ENCODE results near the gene PEX13.
"Not testable (repeated sequence)": the region's sequence is repeated elsewhere in the genome, so short reads cannot be mapped to it uniquely, and the experiment has no call there.

PEX13 gene

GRCh38 chr2:61011678-61012077 lies 5.8 kb upstream of the PEX13 start:
- no peak for TF ChIP-seq CTCF (IDR thresholded peaks at IDR 0.05; ENCODE audit: insufficient read depth, missing control alignments)
- FAIRE-seq (no peak), DNase-seq (ENCODE audit: insufficient read length, low spot score) (no peak)

- FAIRE-seq; DNase-seq (ENCODE audit: insufficient read length, low spot score): not testable (repeated sequence)
Observed at GRCh38 chr2:61012303-61012702, 5.2 kb upstream of the PEX13 start.

- FAIRE-seq (no peak), DNase-seq (ENCODE audit: insufficient read length, low spot score) (no peak)
- no peak for TF ChIP-seq CTCF (IDR thresholded peaks at IDR 0.05; ENCODE audit: insufficient read depth, missing control alignments)
Observed at GRCh38 chr2:61013382-61013781, 4.1 kb upstream of the PEX13 start.

- DNase-seq (ENCODE audit: insufficient read length, low spot score): no peak
- no peak for TF ChIP-seq CTCF (IDR thresholded peaks at IDR 0.05; ENCODE audit: insufficient read depth, missing control alignments)
- no peak for FAIRE-seq
Observed at GRCh38 chr2:61014763-61015162, 2.8 kb upstream of the PEX13 start.

GRCh38 chr2:61015976-61016375 lies 1.5 kb upstream of the PEX13 start:
- DNase-seq (ENCODE audit: insufficient read length, low spot score) (no peak), FAIRE-seq (no peak)
- TF ChIP-seq CTCF (IDR thresholded peaks at IDR 0.05; ENCODE audit: insufficient read depth, missing control alignments): no peak

GRCh38 chr2:61016392-61017002 lies 1.0 kb upstream of the PEX13 start:
- no peak for FAIRE-seq
- no peak for DNase-seq (ENCODE audit: insufficient read length, low spot score)

GRCh38 chr2:61017003-61017555 lies 441 bp upstream of the PEX13 start:
- FAIRE-seq (no peak), DNase-seq (ENCODE audit: insufficient read length, low spot score) (peak; percentile 35)
- TF ChIP-seq CTCF (IDR thresholded peaks at IDR 0.05; ENCODE audit: insufficient read depth, missing control alignments): no peak

More at GRCh38 chr2:61016392-61017002, 1.0 kb upstream of the PEX13 start:
- no peak for TF ChIP-seq CTCF (IDR thresholded peaks at IDR 0.05; ENCODE audit: insufficient read depth, missing control alignments)
